PFSK-1 (cell line): ENCODE data around the gene JAM3.

ENCODE experiments used
- POLR2AphosphoS5 ChIP-seq: IDR thresholded peaks from 2 replicates; pipeline ENCODE4 v1.6.1; 2012; ENCODE audit warnings: low read depth, mild to moderate bottlenecking, control low read depth, low read length, moderate library complexity
- SIN3A ChIP-seq: IDR thresholded peaks from 2 replicates; pipeline ENCODE4 v1.6.1; 2012; ENCODE audit warnings: mild to moderate bottlenecking, low read length, moderate library complexity, borderline replicate concordance; ENCODE audit not compliant: insufficient read depth
- TAF1 ChIP-seq: IDR thresholded peaks from 2 replicates; pipeline ENCODE4 v1.6.1; 2012; ENCODE audit warnings: low read length, control low read depth, borderline replicate concordance; ENCODE audit not compliant: insufficient read depth

DNA sequence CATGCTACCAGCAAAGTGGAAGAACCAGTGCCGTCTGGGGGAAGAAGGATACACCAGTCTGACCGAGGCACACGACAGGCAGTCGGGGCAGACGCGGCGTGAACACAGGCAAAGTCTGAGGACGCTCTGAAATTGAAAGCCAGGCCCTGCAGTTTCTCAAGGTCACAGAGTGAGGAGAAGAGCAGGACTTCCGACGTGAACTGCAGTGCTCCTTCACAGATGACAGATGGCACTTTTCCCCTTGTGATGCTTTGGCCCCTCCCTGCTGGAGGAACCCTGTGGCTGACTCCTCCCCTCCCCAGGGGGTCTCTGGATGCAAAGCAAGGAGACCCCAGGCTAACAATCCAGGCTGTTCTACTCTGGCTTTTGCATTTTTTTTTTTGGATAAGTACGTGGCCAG lies 19.6 kb upstream of the JAM3 start:
- TF ChIP-seq POLR2AphosphoS5 (no peak), TAF1 (no peak), SIN3A (no peak)
